ENCODE measurements around the gene SCYL3. TPM values are rescaled to one million over a fixed set of nuclear protein-coding genes. Genes with fewer than 3 reads are reported as not detected.
A peak's percentile ranks its signal among the peaks of the same experiment; 100 is the strongest.

SCYL3 gene
- total RNA-seq, 1 donor: 4.1 TPM

GRCh38 chr1:169909499-169909898, 15.8 kb upstream of the SCYL3 start:
- no peaks in the 10 kb centered on the region for H3K27me3 ChIP-seq (ENCODE audit: insufficient read depth, low read length)
- no peaks in the 10 kb centered on the region for H3K4me1 ChIP-seq (ENCODE audit: insufficient read depth, low read length)
- no peak overlapping the region for H3K4me3 ChIP-seq (ENCODE audit: low read length)
- no peaks in the 10 kb centered on the region for H3K9me3 ChIP-seq (ENCODE audit: low read depth, low read length)

DNA sequence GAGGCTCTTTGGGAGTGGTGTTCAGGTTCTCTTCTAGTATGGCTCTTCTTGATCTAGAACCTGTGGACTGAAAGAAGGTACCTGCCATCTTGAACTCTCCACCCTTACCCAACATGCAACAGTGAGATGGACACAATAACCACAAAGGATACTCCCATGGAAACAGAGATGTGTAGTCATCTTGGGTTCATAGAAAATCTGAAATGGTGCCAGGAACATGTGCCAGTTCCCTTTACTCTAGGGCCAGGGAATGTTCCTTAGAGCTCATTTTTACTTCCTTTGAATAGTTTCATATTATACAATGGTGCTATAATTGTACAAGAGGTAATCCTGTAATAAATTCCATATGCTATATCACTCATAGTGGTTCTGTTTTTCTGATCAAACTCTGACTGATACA, 13.2 kb upstream of the SCYL3 start:
- peaks cover 12% of the 10 kb centered on the region for H3K4me1 ChIP-seq (ENCODE audit: insufficient read depth, low read length)
- no peaks in the 10 kb centered on the region for H3K9me3 ChIP-seq (ENCODE audit: low read depth, low read length)
- H3K4me3 ChIP-seq (ENCODE audit: low read length): no peak overlapping the region
- H3K27me3 ChIP-seq (ENCODE audit: insufficient read depth, low read length): no peaks in the 10 kb centered on the region

GRCh38 chr1:169904834-169905233, 11.1 kb upstream of the SCYL3 start:
- Histone ChIP-seq H3K4me1 (ENCODE audit: insufficient read depth, low read length) (peaks cover 12% of the 10 kb centered on the region), H3K4me3 (ENCODE audit: low read length) (no peak overlapping the region), H3K27me3 (ENCODE audit: insufficient read depth, low read length) (no peaks in the 10 kb centered on the region), H3K9me3 (ENCODE audit: low read depth, low read length) (no peaks in the 10 kb centered on the region)

- Histone ChIP-seq H3K27me3 (ENCODE audit: insufficient read depth, low read length) (peaks cover 11% of the 10 kb centered on the region), H3K9me3 (ENCODE audit: low read depth, low read length) (no peaks in the 10 kb centered on the region), H3K4me1 (ENCODE audit: insufficient read depth, low read length) (peaks cover 12% of the 10 kb centered on the region), H3K4me3 (ENCODE audit: low read length) (no peak overlapping the region)
Observed at GRCh38 chr1:169902751-169903150, 9.1 kb upstream of the SCYL3 start.

DNA sequence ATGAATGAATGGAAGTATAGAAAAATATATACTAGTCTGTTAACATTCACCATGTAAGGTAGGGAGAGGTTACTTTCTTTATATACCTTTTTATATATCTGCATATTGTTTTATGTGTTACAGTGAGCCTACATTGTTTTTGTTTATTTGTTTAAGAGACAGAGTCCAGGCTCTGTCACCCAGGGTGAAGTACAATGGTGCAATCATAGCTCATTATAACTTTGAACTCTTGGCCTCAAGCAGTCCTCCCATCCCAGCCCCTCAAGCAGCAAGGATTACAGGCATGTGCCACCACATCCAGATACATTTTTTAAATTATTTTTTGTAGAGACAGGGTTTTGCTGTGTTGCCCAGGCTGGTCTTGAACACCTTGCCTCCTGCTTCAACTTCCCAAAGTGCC, 7.4 kb upstream of the SCYL3 start:
- H3K4me3 ChIP-seq (ENCODE audit: low read length): no peak overlapping the region
- no peaks in the 10 kb centered on the region for H3K9me3 ChIP-seq (ENCODE audit: low read depth, low read length)
- H3K4me1 ChIP-seq (ENCODE audit: insufficient read depth, low read length): peaks cover 12% of the 10 kb centered on the region
- H3K27me3 ChIP-seq (ENCODE audit: insufficient read depth, low read length): peaks cover 11% of the 10 kb centered on the region

- Histone ChIP-seq H3K4me3 (ENCODE audit: low read length) (no peak overlapping the region), H3K4me1 (ENCODE audit: insufficient read depth, low read length) (peaks cover 18% of the 10 kb centered on the region), H3K27me3 (ENCODE audit: insufficient read depth, low read length) (peaks cover 11% of the 10 kb centered on the region), H3K9me3 (ENCODE audit: low read depth, low read length) (no peaks in the 10 kb centered on the region)
Observed at GRCh38 chr1:169900571-169900970, 6.9 kb upstream of the SCYL3 start.

DNA sequence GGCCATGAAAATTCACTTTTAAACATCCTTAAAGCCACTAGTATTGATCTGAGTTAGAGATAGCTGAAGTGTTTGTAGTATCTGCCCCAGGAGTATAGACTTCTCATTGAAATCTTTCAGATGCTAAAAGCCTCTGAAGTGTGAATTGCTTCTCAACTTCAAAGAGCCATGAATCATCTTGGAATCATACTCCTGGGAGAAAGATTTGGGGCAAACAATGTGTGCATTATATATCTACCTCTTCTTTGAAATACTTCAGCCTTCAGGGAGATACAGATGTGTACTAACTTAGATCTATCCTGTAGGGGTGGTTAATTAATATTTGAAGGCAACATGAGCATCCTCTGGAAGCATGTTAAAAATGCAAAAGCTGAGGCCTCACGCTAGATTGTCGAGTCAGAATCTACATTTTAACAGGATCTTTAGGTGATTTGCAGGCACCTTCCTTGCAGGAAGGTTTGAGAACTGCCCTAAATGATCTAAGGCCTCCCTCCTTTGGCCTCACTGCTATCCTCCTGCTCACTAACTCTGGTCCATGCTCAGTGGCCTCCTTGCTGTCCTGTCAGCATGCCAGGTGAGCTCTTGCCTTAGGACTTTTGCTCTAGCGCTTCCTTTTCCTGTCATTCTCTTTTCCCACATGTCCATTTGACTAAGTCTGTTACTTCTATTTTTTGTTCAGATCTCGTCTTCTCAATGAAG, 6.0 kb upstream of the SCYL3 start:
- Histone ChIP-seq H3K27me3 (ENCODE audit: insufficient read depth, low read length) (peaks cover 11% of the 10 kb centered on the region), H3K9me3 (ENCODE audit: low read depth, low read length) (no peaks in the 10 kb centered on the region), H3K4me3 (ENCODE audit: low read length) (no peak overlapping the region), H3K4me1 (ENCODE audit: insufficient read depth, low read length) (peaks cover 19% of the 10 kb centered on the region)

DNA sequence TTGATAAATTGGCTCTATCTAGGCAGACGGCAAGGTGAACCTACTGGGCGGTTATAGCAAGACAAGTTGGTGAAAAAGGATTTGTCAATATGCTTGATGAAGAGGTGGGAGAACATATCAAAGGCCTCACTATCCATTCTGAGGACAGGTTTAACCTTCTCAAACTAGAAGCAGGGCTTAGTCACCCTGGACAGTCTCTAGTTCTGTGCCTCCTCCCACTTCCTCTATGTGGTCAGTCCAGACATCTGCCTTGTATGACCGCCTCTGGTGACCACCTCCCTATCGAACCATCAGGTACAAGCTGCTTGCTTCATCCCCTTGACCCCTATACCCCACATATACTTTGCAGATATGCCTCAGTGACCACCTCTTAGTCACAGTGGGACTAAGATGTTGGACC, 2.3 kb upstream of the SCYL3 start:
- Histone ChIP-seq H3K4me1 (ENCODE audit: insufficient read depth, low read length) (peaks cover 28% of the 10 kb centered on the region), H3K27me3 (ENCODE audit: insufficient read depth, low read length) (peaks cover 11% of the 10 kb centered on the region), H3K4me3 (ENCODE audit: low read length) (no peak overlapping the region), H3K9me3 (ENCODE audit: low read depth, low read length) (no peaks in the 10 kb centered on the region)

DNA sequence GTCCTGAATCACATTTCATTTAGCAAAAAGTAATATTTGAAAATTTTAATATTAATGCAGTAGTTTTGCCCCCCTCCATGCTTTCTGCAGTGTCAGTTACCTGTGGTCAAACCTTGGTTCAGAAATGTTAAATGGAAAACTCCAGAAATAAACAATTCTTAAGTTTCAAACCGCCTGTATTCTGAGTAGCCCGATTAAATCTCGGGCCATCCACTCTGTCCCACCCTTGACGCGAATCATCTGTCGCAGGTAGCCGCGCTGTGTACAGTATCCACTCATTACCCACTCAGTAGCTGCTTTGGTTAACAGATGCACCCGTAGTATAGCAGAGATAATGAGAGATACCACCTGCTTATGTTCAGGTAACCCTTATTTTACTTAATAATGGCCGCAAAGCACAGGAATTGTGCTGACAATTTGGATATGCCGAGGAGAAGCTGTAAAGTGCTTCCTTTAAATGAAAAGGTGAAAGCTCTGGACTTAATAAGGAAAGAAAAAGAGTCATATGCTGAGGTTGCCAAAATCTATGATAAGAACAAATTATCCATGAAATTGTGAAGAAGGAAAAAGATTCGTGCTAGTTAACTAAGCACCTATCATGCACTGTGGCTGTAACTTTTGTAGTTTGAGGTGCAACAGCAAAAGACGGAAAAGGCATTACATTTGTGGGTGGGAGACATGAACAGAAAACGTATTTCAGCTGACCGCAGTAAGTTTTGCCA, 889 bp upstream of the SCYL3 start:
- H3K27me3 ChIP-seq (ENCODE audit: insufficient read depth, low read length): peaks cover 11% of the 10 kb centered on the region
- no peaks in the 10 kb centered on the region for H3K9me3 ChIP-seq (ENCODE audit: low read depth, low read length)
- peaks cover 35% of the 10 kb centered on the region for H3K4me1 ChIP-seq (ENCODE audit: insufficient read depth, low read length)
- peak overlapping the region; percentile 76 for H3K4me3 ChIP-seq (ENCODE audit: low read length)

- Histone ChIP-seq H3K4me3 (ENCODE audit: low read length) (peak overlapping the region; percentile 76), H3K4me1 (ENCODE audit: insufficient read depth, low read length) (peaks cover 35% of the 10 kb centered on the region), H3K9me3 (ENCODE audit: low read depth, low read length) (no peaks in the 10 kb centered on the region), H3K27me3 (ENCODE audit: insufficient read depth, low read length) (peaks cover 2% of the 10 kb centered on the region)
Observed at GRCh38 chr1:169892927-169893644, 610 bp downstream of the SCYL3 start.

GRCh38 chr1:169892176-169892926, 1.3 kb downstream of the SCYL3 start:
- H3K4me1 ChIP-seq (ENCODE audit: insufficient read depth, low read length): peaks cover 35% of the 10 kb centered on the region
- H3K27me3 ChIP-seq (ENCODE audit: insufficient read depth, low read length): no peaks in the 10 kb centered on the region
- no peaks in the 10 kb centered on the region for H3K9me3 ChIP-seq (ENCODE audit: low read depth, low read length)
- peak overlapping the region; percentile 76 for H3K4me3 ChIP-seq (ENCODE audit: low read length)

DNA sequence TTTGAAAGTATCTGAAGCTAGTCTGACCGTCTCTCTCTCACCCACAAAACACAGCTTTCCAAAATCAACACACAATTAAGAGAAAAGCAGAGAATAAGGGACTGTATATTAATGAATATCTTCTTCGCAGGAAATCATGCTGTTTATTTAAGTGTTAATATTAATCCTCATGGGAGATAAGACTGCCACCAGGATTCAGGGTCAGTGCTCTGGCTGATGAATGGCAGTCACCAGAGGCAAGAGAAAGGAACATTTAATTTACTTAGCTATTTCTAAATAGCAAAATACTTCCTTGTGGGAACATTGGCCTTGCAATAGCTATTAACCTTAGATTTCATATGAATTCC, 2.2 kb downstream of the SCYL3 start:
- Histone ChIP-seq H3K4me3 (ENCODE audit: low read length) (no peak overlapping the region), H3K9me3 (ENCODE audit: low read depth, low read length) (no peaks in the 10 kb centered on the region), H3K27me3 (ENCODE audit: insufficient read depth, low read length) (no peaks in the 10 kb centered on the region), H3K4me1 (ENCODE audit: insufficient read depth, low read length) (peaks cover 35% of the 10 kb centered on the region)

DNA sequence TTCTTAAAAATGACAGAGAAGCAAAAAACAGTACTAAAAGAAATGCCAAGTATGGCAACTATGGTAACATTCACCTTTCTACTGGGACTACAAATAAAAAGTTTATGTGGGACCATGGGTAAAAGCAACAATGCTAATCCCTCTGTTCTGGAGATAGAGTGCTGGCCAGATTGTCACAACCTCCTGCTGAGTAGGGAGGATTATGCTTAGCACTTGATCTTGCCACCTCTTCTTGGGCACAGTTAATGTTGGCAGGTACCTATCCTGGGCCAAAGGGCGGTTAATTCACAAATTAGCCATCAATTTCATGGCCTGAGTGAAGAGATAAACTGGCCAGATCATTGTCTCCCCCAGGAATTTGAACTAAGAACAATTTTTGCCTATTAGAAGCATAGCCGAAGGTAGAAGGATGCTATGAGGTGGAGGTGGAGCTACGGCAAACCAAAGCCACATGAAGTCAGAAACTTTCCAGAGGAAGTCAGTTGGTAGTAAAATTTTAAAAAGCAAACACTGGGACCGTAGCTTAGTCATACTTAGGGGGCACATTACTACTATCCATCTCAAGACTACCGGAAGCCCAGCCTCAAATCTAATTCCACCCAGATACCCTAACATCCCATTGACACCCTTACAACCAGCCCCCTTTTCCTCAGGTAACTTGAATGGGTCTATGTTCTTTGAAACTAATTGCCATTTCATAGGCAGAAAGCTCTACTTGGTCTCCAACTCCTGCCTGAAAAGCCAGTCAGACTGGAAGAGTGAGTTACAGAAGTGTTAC, 2.7 kb downstream of the SCYL3 start:
- H3K9me3 ChIP-seq (ENCODE audit: low read depth, low read length): no peaks in the 10 kb centered on the region
- H3K27me3 ChIP-seq (ENCODE audit: insufficient read depth, low read length): no peaks in the 10 kb centered on the region
- no peak overlapping the region for H3K4me3 ChIP-seq (ENCODE audit: low read length)
- peaks cover 33% of the 10 kb centered on the region for H3K4me1 ChIP-seq (ENCODE audit: insufficient read depth, low read length)

DNA sequence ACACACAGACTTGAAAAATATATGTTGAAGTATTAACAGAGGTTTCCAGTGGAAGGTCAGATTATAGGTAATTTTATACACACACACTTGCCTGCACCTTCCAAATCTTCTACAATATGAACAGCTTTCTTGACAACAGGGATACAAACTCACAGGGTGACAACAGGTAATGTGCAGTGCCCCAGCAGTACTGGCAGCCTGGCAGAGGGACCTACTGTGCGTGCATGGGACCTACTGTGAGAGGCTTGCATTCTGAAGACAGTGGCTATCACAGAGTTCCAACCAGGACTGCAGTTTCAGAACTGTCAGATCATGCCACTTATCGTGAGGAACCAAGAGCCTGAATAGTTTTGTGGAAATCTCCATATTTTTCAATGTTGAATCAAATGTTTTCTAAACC, 3.8 kb downstream of the SCYL3 start:
- peaks cover 28% of the 10 kb centered on the region for H3K4me1 ChIP-seq (ENCODE audit: insufficient read depth, low read length)
- H3K9me3 ChIP-seq (ENCODE audit: low read depth, low read length): no peaks in the 10 kb centered on the region
- H3K27me3 ChIP-seq (ENCODE audit: insufficient read depth, low read length): no peaks in the 10 kb centered on the region
- no peak overlapping the region for H3K4me3 ChIP-seq (ENCODE audit: low read length)
